ENCODE data around the gene TXNDC17. TPM values are rescaled to one million over a fixed set of nuclear protein-coding genes. Genes with fewer than 3 reads are reported as not detected.
A peak's percentile ranks its signal among the peaks of the same experiment; 100 is the strongest.

TXNDC17 gene
- total RNA-seq, 6 experiments from 2014 or later, result 50.4 to 204 (median 72.1) TPM

DNA sequence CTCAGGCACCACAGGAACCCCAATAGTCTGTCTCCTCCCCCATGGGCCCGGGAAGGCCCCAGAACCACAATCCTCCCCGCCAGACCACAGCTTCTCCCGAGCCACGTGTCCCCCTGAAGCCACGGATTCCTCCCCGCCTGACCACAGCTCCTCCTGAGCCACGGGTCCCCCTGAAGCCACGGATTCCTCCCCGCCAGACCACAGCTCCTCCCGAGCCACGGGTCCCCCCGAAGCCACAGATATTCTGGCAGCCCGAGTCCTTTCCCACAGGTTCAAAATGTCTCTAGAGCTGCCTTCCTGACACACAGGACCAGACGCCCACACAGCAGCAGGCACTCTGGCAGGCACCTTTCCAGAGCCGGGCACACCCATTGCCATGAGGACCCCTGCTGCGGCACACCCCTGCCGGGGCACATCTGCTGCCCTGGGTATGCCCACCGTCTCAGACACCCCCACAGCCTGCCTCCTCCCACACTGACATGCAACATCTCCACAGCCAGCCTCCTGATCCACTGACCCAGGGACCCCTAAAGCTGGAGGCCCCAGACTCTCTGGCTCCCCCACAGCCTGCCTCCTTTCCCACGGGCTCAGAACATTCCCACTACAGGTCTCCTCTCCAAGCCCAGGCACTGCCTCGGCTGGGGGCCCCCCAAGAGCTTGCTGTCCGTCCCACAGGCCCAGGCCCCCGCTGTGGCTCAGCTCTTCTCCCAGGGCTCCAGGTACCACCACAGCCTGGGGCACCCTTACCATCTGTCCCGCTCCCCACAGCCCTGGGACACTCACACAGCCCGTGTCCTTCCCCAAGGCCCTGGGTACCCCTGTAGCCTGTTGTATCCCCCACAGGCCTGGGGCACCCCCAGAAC, 2.6 kb upstream of the TXNDC17 start:
- ATAC-seq (no peak), DNase-seq (no peak)
- peaks cover 0 to 6% (median 2%) of the 10 kb centered on the region in 4 donors for H3K36me3 ChIP-seq
- intact Hi-C loops (cut with DNase I), result loop anchor here (5.0 to 10.0 kb wide), 3 partner anchors 63 to 166 kb away; no protein-coding TSS in a partner anchor
- no peak overlapping the region for H3K27ac ChIP-seq
- TF ChIP-seq CTCF (IDR thresholded peaks at IDR 0.05) (no peak), POLR2A (IDR thresholded peaks at IDR 0.05) (no peak)
- 87% methylated on average over 9 of the region's 24 CpGs for WGBS (ENCODE audit: insufficient coverage, low coverage, low lambda C conversion rate, missing lambda C conversion rate)
- H3K27me3 ChIP-seq, result no peaks in the 10 kb centered on the region
- no peaks in the 10 kb centered on the region for H3K9me3 ChIP-seq
- no peak overlapping the region for H3K4me3 ChIP-seq
- H3K4me1 ChIP-seq, result peaks cover 0 to 23% (median 9%) of the 10 kb centered on the region in 4 donors

DNA sequence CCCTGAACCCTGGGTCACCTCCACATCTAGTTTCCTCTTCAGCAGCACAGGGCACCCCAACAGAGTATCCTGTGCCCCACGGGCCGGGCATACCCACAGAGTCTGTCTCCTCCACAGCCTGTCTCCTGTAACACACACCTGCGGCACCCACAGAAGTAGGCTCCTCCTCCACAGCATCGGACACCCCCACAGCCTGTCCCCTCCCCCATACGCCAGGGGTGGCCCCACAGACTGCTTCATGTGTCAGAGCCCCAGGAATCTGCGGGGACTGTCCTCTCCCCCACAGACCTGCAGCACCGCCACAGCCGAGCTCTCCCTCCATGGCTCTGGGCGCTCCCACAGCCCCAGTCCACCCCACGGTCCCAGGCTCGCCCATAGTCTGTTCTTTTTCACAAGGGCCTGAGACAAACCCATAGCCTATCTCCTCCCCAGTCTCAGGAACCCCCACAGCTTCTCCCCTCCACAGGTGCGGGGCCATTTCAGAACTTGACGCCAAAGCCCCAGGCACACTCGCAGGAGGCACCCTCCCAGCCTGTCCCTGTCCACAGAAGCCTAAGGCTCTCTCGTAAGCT, 1.8 kb upstream of the TXNDC17 start:
- Histone ChIP-seq H3K4me1 (peaks cover 0 to 29% (median 9%) of the 10 kb centered on the region in 4 donors), H3K27me3 (no peaks in the 10 kb centered on the region), H3K36me3 (peaks cover 0 to 8% (median 4%) of the 10 kb centered on the region in 4 donors), H3K4me3 (peak overlapping the region; percentile 85 to 98 (median 93)), H3K9me3 (no peaks in the 10 kb centered on the region), H3K27ac (no peak overlapping the region)
- intact Hi-C loops (cut with DNase I), result loop anchor here (5.0 to 10.0 kb wide), 3 partner anchors 64 to 167 kb away; no protein-coding TSS in a partner anchor
- ATAC-seq, result no peak
- 28% methylated on average over 6 of the region's 15 CpGs for WGBS (ENCODE audit: insufficient coverage, low coverage, low lambda C conversion rate, missing lambda C conversion rate)
- TF ChIP-seq CTCF (IDR thresholded peaks at IDR 0.05) (no peak), POLR2A (IDR thresholded peaks at IDR 0.05) (no peak)
- no peak for DNase-seq

- DNase-seq (peak; percentile 49 to 64 (median 55)), ATAC-seq (peak; percentile 25 to 50 (median 40))
- intact Hi-C loops (cut with DNase I), result loop anchor here (5.0 to 10.0 kb wide), 3 partner anchors 65 to 168 kb away; no protein-coding TSS in a partner anchor
- Histone ChIP-seq H3K9me3 (no peaks in the 10 kb centered on the region), H3K4me3 (peak overlapping the region; percentile 85 to 98 (median 93)), H3K27ac (peak overlapping the region in 2 of 3 donors; percentile 84 to 92), H3K27me3 (no peaks in the 10 kb centered on the region), H3K4me1 (peaks cover 0 to 29% (median 9%) of the 10 kb centered on the region in 4 donors), H3K36me3 (peaks cover 0 to 13% (median 4%) of the 10 kb centered on the region in 4 donors)
- TF ChIP-seq POLR2A (IDR thresholded peaks at IDR 0.05) (no peak), CTCF (IDR thresholded peaks at IDR 0.05) (no peak)
- WGBS (ENCODE audit: insufficient coverage, low coverage, low lambda C conversion rate, missing lambda C conversion rate), result 0% methylated on average over 35 of the region's 67 CpGs
Observed at GRCh38 chr17:6639586-6640535, 999 bp upstream of the TXNDC17 start.
